Endometrial microvascular endothelial cells (primary cell): Measurements from ENCODE around the gene ERRFI1. TPM values are rescaled to one million over a fixed set of nuclear protein-coding genes. Genes with fewer than 3 reads are reported as not detected.
"Not testable (repeated sequence)": the region's sequence is repeated elsewhere in the genome, so short reads cannot be mapped to it uniquely, and the experiment has no call there.

Experiments
- in situ Hi-C: cut with HindIII; loops from 2 replicates; pipeline ENCODE4 v1.10.0; 2017; ENCODE audit warnings: low sequenced_read_pairs, low pct_unique_long_range_greater_than_20kb; ENCODE audit errors: inconsistent ontology term
- total RNA-seq: library from RNA; depleted of rRNA; stranded (reverse); fragments of >200 nt; gene quantifications from one replicate; pipeline ENCODE4 v1.2.3, GENCODE V29; 2015; ENCODE audit errors: inconsistent ontology term

Gene ERRFI1
- total RNA-seq = 18.5 TPM

GRCh38 chr1:8026153-8026975 is at the start of gene ERRFI1:
TSS of gene ERRFI1 (minus strand) at chr1:8026309. CDS start at chr1:8015619, 10,690 bp downstream.
- in situ Hi-C loops = loop anchor here (25.0 kb wide), 1 partner anchor 186 kb away; no protein-coding TSS in a partner anchor

- in situ Hi-C loops = no loop called here
Observed at GRCh38 chr1:8075511-8076051, 49.5 kb upstream of the ERRFI1 start.

GRCh38 chr1:8073112-8073855 is 47.2 kb upstream of the ERRFI1 start:
- in situ Hi-C loops = no loop called here

DNA sequence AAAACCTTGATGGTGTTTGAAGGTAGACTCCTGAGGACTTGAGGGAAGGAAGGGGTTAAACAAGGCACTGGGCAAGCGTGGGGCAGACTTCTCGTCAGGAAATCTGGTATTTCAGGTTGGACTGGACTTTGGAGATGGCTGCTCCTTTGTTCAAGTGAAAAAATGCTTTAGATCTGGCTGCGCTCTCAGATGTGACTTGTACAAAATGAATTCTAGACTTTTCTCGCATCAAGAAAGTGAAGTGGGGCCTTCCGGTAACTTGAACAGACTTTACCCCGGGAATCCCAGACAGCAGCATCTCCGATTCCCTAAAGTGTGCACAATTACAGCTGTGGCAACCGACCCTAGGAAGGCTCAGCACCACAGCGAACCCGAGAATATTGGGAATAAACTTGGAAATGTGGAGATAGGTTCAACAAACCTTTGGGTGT is 44.3 kb upstream of the ERRFI1 start:
- in situ Hi-C loops = no loop called here

GRCh38 chr1:8069614-8070320 is 43.7 kb upstream of the ERRFI1 start:
- in situ Hi-C loops = not testable (repeated sequence)

DNA sequence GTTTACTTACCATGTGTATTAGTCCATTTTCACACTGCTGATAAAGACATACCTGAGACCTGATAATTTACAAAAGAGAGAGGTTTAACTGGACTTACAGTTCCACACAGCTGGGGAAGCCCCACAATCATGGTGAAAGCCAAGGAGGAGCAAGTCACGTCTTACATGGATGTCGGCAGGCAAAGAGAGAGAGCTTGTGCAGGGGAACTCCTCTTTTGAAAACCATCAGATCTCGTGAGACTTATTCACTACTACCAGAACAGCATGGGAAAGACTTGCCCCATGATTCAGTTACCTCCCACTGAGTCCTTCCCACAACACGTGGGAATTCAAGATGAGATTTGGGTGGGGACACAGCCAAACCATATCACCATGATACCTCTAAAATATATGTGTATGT is 39.3 kb upstream of the ERRFI1 start:
- in situ Hi-C loops = no loop called here

DNA sequence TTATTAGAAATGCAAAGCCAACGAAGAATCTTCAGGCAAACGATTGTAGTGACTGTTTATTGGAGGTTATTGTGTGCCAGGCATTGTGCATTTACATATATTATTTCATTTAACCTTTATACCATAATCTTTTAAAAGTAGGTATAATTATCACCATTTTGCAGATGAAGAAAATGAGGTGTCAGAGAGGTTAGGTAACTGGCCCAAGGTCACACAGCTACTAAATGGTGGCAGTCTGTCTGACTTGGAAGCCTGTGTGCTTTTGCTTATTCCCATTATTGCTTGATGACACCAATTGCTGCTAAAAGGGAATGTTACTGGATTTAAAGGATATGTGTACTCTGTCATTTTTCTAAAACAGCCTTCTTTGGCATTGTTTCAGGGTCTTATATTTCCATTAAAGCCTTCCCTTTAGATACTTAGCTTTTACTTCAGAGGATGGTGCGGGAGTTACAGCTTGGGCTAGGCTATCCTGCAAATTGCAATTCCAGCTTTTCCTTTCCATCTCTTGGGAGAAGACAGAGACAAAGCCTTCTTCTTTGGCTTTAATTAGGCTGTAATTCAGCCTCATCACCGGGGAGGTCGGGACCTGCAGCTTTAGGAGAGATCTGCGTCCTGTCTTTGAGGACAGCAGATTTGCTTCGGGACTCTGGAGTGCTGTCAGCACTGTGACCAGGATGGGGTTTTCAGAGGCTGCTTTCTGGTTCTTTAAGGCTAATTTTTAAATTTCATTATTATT is 37.4 kb upstream of the ERRFI1 start:
- in situ Hi-C loops = no loop called here

DNA sequence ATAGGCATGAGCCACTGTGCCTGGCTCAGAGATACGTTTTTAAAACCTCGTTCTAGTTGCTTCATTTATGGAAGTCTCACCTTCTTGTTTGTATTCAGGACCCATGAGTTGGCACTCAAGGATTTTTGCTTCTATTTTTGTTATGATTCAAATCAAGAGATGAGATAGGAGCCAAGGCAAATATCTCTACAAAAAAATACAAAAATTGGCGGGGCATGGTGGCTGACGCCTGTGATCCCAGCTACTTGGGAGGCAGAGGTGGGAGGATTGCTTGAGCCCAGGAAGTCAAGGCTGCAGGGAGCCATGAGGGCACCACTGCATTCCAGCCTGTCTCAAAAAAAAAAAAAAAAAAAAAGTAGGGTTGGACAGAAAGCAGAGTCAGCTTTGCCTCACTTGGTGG is 36.8 kb upstream of the ERRFI1 start:
- in situ Hi-C loops = no loop called here

DNA sequence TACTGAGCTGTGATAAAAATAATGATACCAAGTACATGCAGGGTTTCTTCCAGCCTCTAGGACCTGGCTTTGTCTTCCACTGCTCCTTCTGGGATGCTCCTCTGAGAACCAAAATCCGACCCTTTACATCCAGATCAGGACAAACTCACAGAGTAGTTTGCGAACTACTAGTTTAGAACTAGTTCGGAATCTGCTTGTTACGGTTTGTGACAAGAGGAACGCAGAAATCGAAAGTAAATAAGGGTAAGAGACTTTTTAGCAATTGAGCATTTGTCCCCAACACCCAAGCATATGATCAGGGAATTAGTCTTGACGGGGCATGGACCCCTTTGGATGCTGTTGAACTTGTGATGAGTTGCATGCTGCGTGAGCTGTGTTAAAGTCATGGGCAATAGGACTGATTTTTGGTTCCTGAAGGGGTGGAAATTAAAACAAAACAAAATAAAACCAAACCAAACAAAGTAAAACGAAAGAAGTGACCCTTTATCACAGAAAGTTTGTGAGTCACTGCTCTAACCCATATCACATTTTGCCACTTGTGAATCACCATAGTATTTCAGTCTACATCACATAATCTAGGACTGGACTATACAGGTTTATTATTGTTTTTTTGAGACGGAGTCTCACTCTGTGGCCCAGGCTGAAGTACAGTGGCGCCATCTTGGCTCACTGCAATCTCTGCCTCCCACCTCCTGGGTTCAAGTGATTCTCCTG is 35.7 kb upstream of the ERRFI1 start:
- in situ Hi-C loops = no loop called here

DNA sequence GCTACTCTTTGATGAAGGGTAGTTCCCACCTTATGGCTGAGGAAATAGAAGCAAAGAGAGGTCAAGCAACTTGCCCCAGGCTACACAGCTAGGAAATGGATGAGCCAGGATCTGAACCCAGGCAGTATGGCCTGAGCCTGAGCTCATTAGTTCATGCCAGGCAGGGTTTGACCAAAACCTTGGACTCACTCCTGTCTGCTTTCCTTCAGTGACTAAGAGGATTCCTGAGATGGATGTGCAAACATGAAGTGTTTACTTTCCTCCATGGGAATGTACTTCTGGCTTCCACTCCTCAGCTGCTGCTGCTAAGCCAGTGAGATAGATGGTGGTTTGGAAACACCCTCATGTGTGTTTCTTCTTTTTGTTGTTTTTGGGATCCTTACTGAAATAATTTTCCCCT is 35.1 kb upstream of the ERRFI1 start:
- in situ Hi-C loops = no loop called here

GRCh38 chr1:8059161-8059622 is 33.1 kb upstream of the ERRFI1 start:
- in situ Hi-C loops = no loop called here

- in situ Hi-C loops = not testable (repeated sequence)
Observed at GRCh38 chr1:8057779-8058178, 31.7 kb upstream of the ERRFI1 start.

DNA sequence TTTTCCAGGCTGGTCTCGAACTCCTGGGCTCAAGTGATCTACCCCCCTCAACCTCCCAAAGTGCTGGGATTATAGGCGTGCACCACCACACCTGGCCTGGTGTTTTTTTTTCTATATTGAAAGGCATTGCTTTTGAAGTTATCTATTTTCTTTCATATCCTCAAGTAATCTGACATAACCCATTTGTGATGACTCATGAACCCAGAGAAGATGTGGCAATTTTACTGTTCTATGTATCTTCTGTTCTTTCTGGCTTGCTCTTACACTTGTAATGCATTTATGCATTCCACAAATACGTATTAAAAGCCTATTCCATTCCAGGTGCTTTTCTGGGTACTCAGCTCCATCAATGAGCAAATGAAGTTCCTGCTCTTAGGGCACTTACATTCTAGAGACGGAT is 29.9 kb upstream of the ERRFI1 start:
- in situ Hi-C loops = no loop called here

DNA sequence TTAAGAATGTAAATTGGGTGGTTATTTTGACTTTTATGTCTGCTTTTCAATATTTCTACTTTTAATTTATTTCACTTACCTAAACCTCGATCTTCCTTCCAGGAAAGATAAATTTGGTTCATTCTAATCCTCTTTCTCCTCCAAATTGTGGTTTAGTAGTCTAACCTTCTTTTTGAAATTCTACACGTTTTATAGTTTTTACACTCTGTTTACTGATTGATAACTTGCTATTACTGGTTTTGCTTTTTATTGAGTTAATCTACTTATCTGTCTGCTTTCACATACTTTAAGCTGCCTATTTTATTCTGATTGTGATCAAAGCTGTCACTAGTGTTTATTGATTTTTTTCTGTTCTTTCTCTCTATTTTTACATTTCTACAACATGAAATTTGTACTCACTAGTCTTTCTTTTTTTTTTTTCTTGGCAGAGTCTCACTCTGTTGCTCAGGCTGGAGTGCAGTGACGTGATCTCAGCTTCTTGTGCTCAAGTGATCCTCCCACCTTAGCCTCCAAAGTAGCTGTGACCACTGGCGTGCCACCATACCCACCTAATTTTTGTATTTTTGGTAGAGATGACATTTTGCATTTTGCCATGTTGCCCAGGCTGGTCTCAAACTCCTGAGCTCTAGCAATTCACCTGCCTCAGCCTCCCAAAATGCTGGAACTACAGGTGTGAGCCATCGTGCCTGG is 27.9 kb upstream of the ERRFI1 start:
- in situ Hi-C loops = no loop called here

GRCh38 chr1:8051650-8052049 is 25.5 kb upstream of the ERRFI1 start:
- in situ Hi-C loops = no loop called here

- in situ Hi-C loops = loop anchor here (25.0 kb wide), 1 partner anchor 163 kb away; no protein-coding TSS in a partner anchor
Observed at GRCh38 chr1:8049229-8049628, 23.1 kb upstream of the ERRFI1 start.
